Measurements from ENCODE around the gene RAB11A. TPM values are rescaled to one million over a fixed set of nuclear protein-coding genes. Genes with fewer than 3 reads are reported as not detected.

Gene RAB11A
- total RNA-seq, 1 experiment from 2014 or later, result 200 TPM

DNA sequence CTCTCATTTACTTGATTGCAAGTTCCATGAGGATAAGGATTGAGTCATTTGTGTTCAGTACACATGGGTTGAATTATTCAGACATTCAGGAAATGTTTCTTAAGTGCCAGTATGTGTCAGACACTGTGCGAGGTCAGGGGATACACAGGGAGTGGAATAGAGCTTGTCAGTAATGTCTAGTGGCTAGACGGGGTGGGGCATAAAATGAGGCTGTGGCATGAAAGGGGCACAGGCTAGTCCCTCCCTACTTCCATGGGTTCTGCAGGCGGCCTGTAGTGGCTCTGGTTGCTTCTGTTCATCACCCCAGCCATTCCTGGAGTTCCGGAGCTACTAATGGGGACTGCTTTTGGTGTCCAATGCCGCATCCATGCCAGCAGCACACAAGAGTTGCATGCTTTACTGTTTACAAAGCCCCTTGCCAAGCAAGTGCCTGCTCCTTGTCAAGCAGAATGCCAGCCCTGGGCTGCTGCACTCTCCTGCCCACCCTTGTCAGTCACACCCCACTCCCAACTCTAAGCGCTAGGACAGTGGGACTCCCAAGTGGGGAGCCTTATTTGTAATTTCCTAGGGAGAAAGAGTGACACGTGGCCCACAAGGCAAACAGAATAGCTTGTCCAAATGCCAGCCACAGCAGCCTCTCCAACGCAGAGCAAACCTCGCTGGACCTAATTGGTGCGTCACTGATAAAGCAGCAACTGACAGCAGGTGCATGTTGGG lies 70.8 kb downstream of the RAB11A start:
- peak; percentile 92 for DNase-seq (ENCODE audit: low read depth)

DNA sequence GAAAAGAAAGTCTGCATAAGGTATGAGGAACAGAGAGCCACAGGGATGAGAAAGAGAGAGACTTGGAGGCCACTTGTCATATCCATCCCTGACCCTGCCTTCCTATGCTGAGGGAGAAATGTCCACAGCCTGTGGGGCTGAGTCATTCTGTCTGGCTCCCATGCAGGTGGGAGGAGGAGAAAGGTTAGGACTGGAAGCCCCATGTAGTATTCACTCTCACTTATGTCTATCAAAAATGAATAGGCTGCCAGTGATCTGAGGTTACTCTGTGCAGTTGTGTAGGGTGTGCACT lies 71.3 kb downstream of the RAB11A start:
- DNase-seq (ENCODE audit: low read depth), result peak; percentile 69

Other genes starting within 250 kb of the RAB11A start
- gene SLC24A1, start 247.6 kb upstream of the RAB11A start, total RNA-seq (2014; rRNA removed; shearing (Covaris generic)), result 1.8 and 2.9 TPM in 2 replicates
- 8.6 and 20.9 TPM in 2 replicates for gene DENND4A, start 77.2 kb upstream of the RAB11A start, total RNA-seq (2014; rRNA removed; shearing (Covaris generic))